ENCODE results near the gene IFNAR2.

IFNAR2 gene

DNA sequence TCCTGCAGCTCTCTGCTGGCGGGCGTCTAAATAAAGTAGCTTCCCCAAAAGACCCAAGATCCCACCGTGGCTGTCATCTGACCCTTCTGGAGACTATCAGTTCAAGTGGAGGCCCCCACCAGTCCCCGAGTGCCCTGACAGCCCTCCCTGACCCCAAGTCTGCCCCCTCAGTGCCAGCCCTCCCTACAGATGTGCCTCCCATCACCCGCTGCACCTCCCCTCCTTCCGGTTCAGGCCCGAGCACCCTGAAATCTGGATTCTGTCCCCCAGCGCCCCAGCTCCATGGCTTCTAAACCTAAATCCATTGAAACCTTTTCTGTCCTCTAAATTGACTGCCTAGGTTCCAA, 37.0 kb downstream of the IFNAR2 start:
- peak in 1 of 3 experiments; percentile 30 for DNase-seq (ENCODE audit: low read depth in 2 of 3, low spot score in 2 of 3)

DNA sequence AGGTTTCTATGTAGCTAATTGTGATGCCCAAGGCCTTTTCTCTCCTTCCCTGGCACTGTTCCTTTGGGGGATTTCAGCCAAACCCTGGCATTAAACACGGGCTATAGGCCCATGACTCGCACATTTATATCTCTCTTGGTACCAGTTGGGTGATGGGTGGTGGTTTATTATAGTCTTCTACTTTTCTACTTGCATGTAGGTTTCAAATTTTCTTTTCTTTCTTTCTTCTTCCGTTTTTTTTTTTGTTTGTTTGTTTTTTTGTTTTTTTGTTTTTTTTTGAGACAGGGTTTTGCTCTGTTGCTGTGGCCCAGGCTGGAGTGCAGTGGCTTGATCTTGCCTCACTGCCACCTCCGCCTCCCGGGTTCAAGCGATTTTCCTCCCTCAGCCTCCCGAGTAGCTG, 37.5 kb downstream of the IFNAR2 start:
- DNase-seq (ENCODE audit: low read depth in 2 of 3, low spot score in 2 of 3), result no peak

DNA sequence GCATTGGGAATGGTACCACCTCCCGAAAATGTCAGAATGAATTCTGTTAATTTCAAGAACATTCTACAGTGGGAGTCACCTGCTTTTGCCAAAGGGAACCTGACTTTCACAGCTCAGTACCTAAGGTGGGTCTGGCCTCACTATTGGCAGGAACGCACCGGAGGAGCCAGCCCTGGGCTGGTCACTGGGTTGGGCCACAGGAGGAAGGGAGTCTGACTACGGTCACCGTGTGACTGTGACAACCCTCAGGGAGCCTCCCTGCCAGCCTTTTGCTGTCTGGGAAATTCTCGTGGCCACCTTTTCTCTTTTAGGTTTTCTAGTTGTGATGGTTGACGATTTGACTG, 38.6 kb downstream of the IFNAR2 start:
- no peak for DNase-seq (ENCODE audit: low read depth in 2 of 3, low spot score in 2 of 3)

DNA sequence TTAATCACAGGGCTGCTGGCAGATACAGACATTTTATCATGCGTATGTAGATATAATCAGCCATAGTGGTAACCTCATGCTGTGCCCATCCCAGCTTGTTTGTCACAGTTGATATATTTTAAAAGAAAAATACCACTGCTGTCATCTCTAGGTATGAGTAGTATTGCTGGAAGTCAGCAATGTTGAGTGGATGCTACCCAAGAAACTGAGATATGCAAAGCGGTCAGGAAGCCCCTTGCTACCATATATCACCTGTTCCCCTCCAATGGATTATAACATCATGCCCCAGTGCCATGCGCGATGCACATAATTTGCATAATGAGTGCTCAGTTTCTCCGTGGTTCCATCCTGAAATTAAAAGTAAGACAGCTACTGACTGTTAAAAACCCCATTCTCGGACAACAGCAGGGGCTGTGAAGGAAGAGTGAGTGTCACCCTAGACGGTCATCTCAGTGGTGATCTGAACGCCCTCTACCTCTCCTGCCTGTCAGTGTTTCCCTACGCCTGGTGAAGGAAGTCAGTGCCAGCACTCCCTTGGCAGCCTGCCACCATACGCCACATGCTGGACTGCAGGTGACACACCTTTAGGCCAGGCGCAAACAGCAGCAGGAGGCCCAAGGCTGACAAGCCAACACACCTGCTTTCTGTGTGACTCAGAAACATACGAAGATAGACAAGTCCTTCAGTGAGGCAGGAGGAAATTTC, 39.2 kb downstream of the IFNAR2 start:
- DNase-seq (ENCODE audit: low read depth in 2 of 3, low spot score in 2 of 3), result no peak

DNA sequence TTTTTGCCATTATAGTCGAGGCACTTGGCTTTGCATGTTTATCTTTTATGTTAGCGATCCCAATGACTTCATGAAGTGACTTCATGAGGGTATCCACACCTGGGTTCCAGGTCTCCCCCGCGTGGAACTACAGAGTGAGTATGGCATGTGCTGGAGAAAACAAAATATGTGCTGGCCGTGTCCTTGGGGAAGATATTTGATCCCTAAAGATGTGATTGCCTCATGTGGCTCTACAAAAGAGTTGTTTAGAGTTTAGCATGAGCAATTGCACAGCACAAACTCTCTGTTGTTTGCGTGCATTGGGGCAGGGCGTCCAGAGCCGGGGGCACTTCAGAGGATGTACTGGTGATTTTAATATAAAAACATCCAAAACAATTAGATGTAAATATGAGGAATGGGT, 41.2 kb downstream of the IFNAR2 start:
- DNase-seq (ENCODE audit: low read depth in 2 of 3, low spot score in 2 of 3), result no peak

DNA sequence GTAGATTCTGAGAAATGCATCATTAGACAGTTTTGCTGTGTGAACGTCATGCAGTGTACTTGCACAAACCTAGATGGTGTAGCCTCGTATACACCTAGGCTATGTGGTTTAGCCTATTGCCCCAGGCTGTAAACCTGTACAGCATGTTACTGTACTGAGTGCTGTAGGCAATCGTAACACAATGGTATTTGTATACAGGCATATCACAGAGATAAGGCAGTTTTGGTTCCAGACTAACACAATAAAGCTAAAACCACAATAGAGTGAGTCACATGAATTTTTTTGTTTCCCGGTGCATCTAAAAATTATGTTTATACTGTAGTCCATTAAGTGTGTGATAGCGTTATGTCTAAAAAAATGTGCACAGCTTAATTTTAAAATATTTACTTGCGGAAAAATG, 43.3 kb downstream of the IFNAR2 start:
- DNase-seq (ENCODE audit: low read depth in 2 of 3, low spot score in 2 of 3), result no peak

DNA sequence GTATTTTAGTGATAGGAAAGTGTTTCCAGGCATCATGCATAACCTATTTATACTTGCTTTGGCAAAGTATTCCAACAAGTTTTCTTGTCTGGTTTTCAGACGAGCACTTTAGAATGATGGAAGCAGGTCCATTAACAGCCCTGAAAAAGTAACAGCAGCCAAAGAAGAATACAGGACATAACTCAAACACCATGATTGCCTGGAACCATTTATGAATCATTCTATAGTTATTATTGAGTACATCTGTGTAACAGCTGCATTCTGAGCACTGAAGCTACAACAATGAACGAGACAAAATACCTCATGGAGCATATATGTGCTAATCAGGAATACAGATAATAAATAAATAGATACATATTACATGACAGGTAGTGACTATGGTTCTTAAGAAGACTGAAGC, 49.0 kb downstream of the IFNAR2 start:
- no peak for DNase-seq (ENCODE audit: low read depth in 2 of 3, low spot score in 2 of 3)

DNA sequence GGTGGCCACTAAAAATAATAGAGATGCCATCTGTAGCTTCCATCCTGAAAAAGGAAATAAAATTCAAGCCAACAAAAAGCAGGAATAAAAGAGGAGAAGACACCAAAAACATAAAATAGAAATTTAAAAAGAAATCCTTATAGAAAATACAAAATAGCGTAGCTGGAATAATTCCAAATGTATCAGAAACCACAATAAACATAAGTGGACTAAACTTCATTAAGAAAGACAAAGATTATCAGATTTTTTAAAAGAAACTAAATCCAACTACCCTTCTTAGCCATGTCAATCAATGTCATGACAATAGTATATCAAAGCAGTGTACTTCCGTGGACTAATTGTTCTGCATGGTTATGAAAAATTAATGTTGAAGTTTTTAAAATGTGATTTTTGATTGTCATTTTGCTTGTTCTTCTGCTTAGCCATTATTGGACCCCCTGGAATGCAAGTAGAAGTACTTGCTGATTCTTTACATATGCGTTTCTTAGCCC, 49.6 kb downstream of the IFNAR2 start:
- DNase-seq (ENCODE audit: low read depth in 2 of 3, low spot score in 2 of 3), result no peak
